Measurements from ENCODE around the gene SHB. TPM values are rescaled to one million over a fixed set of nuclear protein-coding genes. Genes with fewer than 3 reads are reported as not detected.

Gene SHB
- total and polyA plus RNA-seq, 2 donors (not counting 3 experiments of a cell fraction or from before 2014, with no cell fraction given): 13.4 to 24.9 TPM

DNA sequence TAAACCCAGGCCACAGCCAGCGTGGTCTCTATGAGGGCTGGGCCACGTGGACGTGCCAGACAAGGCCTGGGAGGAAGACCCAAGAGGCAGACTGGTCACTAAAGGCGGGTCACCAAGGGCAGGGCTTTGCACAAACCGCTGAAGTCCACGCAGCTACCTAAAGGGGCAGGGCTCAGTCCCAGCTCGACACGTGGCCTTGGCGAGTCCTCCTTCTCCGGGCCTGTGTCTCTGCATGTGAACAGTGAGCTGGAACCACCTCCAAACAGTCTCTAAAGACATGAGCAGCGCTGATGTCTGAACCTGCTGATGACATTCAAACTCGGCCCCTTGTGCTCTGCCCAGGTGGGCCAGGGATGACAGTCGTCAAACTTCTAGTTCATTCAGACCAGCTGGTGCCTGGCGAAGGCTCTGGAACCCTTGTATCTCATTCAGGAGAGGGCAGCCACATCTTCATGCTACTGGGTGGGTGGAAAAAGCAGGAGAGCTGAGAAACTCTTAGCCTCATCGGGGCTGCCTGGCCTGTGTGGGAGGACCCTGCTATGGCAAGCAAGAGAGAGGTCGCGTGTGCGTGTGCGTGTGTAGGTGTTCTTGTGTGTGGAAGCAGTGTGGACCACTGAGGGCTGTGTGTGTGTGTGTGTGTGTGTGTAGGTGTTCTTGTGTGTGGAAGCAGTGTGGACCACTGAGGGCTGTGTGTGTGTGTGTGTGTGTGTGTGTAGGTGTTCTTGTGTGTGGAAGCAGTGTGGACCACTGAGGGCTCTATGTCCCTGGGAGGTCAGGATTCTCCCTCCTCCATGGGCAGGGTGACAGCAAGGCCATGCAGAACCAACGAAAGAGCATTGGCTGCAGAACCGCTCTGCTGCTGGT, 151.0 kb downstream of the SHB start:
- ChIA-PET CTCF (interaction anchor here (1.2 to 6.6 kb wide), 4 partner anchors 19 to 243 kb away, joined by 3 to 130 read pairs (median 44); partner anchors contain the start of gene SHB), POLR2A (no interaction called here)
- no peaks in the 10 kb centered on the region for H3K27me3 ChIP-seq (ENCODE audit: control insufficient read depth in 2 of 2, insufficient read depth in 2 of 2, low read length in 2 of 2)
- no TSS peak for BruUV-seq (replicated peaks)
- FAIRE-seq: peak; percentile 55
- H3K9ac ChIP-seq (replicated peaks; ENCODE audit: extremely low read depth, insufficient read depth, low read length): peak overlapping the region; percentile 42
- dilution Hi-C loops (cut with MboI; ENCODE audit: extremely low pct_ligation_motif_present, low sequenced_read_pairs): no loop called here
- no peaks in the 10 kb centered on the region for H4K20me1 ChIP-seq (replicated peaks; ENCODE audit: control insufficient read depth, extremely low read depth, insufficient read depth, low read length)
- H2AFZ ChIP-seq (ENCODE audit: low read depth, low read length): no peak overlapping the region
- TF ChIP-seq GATA2 (IDR thresholded peaks at IDR 0.05; ENCODE audit: insufficient read depth, insufficient read length, low read depth, low read length) (no peak), POLR2AphosphoS5 (IDR thresholded peaks at IDR 0.05; ENCODE audit: insufficient read depth, low read depth, low read length) (no peak)
- TF ChIP-seq, protein P1, sequence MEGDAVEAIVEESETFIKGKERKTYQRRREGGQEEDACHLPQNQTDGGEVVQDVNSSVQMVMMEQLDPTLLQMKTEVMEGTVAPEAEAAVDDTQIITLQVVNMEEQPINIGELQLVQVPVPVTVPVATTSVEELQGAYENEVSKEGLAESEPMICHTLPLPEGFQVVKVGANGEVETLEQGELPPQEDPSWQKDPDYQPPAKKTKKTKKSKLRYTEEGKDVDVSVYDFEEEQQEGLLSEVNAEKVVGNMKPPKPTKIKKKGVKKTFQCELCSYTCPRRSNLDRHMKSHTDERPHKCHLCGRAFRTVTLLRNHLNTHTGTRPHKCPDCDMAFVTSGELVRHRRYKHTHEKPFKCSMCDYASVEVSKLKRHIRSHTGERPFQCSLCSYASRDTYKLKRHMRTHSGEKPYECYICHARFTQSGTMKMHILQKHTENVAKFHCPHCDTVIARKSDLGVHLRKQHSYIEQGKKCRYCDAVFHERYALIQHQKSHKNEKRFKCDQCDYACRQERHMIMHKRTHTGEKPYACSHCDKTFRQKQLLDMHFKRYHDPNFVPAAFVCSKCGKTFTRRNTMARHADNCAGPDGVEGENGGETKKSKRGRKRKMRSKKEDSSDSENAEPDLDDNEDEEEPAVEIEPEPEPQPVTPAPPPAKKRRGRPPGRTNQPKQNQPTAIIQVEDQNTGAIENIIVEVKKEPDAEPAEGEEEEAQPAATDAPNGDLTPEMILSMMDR (IDR thresholded peaks at IDR 0.05; ENCODE audit: extremely low read depth in 1 of 2, insufficient read depth in 1 of 2, low read depth in 1 of 2, low read length in 2 of 2): no peak
- TF ChIP-seq, protein P2, sequence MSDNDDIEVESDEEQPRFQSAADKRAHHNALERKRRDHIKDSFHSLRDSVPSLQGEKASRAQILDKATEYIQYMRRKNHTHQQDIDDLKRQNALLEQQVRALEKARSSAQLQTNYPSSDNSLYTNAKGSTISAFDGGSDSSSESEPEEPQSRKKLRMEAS (IDR thresholded peaks at IDR 0.05; ENCODE audit: insufficient read depth, insufficient read length): peak; percentile 51
- peaks cover 17% of the 10 kb centered on the region for H3K4me1 ChIP-seq (ENCODE audit: control insufficient read depth, extremely low read depth, insufficient read depth, low read length)
- no peak for DNase-seq (ENCODE audit: low read depth, low spot score)
- H3K4me2 ChIP-seq (ENCODE audit: insufficient read depth, low read length): no peak overlapping the region
- peak overlapping the region; percentile 78 for H3K27ac ChIP-seq (ENCODE audit: insufficient read depth, low read depth, low read length)
- H3K36me3 ChIP-seq (ENCODE audit: control insufficient read depth in 2 of 2, extremely low read depth in 1 of 2, insufficient read depth in 2 of 2, low read length in 2 of 2): peaks cover 0 to 5% of the 10 kb centered on the region in 2 experiments
- no peaks in the 10 kb centered on the region for H3K9me1 ChIP-seq (replicated peaks; ENCODE audit: control insufficient read depth, extremely low read depth, insufficient read depth, low read length)
- H3K9me3 ChIP-seq (replicated peaks; ENCODE audit: control insufficient read depth, insufficient read depth, low read length): no peaks in the 10 kb centered on the region
- intact Hi-C loops (cut with micrococcal nuclease): loop anchor here (1.0 to 2.0 kb wide), 6 partner anchors 20 to 149 kb away; no protein-coding TSS in a partner anchor
- H3K4me3 ChIP-seq (replicated peaks in 1 of 3; ENCODE audit: insufficient read depth in 1 of 3, low read depth in 1 of 3, low read length in 3 of 3): no peak overlapping the region
- H3K79me2 ChIP-seq (ENCODE audit: control insufficient read depth, insufficient read depth, low read length): no peaks in the 10 kb centered on the region

Data from endothelial cell of umbilical vein (primary cell).